GM12878 (cell line): ENCODE data around the gene RAP1A. TPM values are rescaled to one million over a fixed set of nuclear protein-coding genes. Genes with fewer than 3 reads are reported as not detected.

Experiments used
- ATF2 ChIP-seq: IDR thresholded peaks from 2 replicates; pipeline ENCODE4 v1.6.1; 2012; ENCODE audit warnings: low read length, inconsistent platforms
- ATF7 ChIP-seq: fragments of 450-650 bp; IDR thresholded peaks from 2 replicates; pipeline ENCODE4 v1.6.1; 2016; ENCODE audit warnings: low read depth, mild to moderate bottlenecking
- BMI1 ChIP-seq: fragments of 450-650 bp; IDR thresholded peaks from 2 replicates; pipeline ENCODE4 v1.6.1; 2016; ENCODE audit warnings: mild to moderate bottlenecking, moderate library complexity, borderline replicate concordance
- CBX3 ChIP-seq: fragments of 200-600 bp; sonication (generic); IDR thresholded peaks from 2 replicates; pipeline ENCODE4 v1.6.1; 2016; ENCODE audit warnings: low read depth, borderline replicate concordance
- CBX5 ChIP-seq: sonication (generic); IDR thresholded peaks from 2 replicates; pipeline ENCODE4 v1.6.1; 2016; ENCODE audit warnings: low read depth, moderate library complexity, mild to moderate bottlenecking, inconsistent platforms
- CHD2 ChIP-seq: IDR thresholded peaks from 2 replicates; pipeline ENCODE4 v1.6.1; 2011; ENCODE audit warnings: low read depth, low read length, improper control_type of control experiment, borderline replicate concordance
- CHD4 ChIP-seq: fragments of 200-600 bp; sonication (generic); IDR thresholded peaks from 2 replicates; pipeline ENCODE4 v1.6.1; 2016; ENCODE audit warnings: mild to moderate bottlenecking
- CREB1 ChIP-seq: IDR thresholded peaks from 2 replicates; pipeline ENCODE4 v1.6.1; 2012; ENCODE audit warnings: low read depth, mild to moderate bottlenecking, inconsistent platforms
- DPF2 ChIP-seq: fragments of 450-650 bp; IDR thresholded peaks from 2 replicates; pipeline ENCODE4 v1.6.1; 2017; ENCODE audit warnings: mild to moderate bottlenecking
- EED ChIP-seq: sonication (generic); IDR thresholded peaks from 2 replicates; pipeline ENCODE4 v1.6.1; 2016; ENCODE audit warnings: antibody characterized with exemption, low read depth
- EGR1 ChIP-seq, 2 experiments: IDR thresholded peaks; 1 replicate in 1 of 2; 2 replicates in 1 of 2; pipeline ENCODE4 v1.6.1; 2011 to 2012; ENCODE audit warnings: low read depth in 2 of 2, low read length in 2 of 2, borderline replicate concordance in 1 of 2, mild to moderate bottlenecking in 1 of 2, moderate library complexity in 1 of 2
- EP300 ChIP-seq, 2 experiments: fragments of 150-350 bp in 1 of 2; IDR thresholded peaks; 2 replicates each; pipeline ENCODE4 v1.6.1; 2011 to 2012; ENCODE audit warnings: low read depth in 2 of 2, low read length in 2 of 2, borderline replicate concordance in 1 of 2, improper control_type of control experiment in 1 of 2, inconsistent platforms in 1 of 2; ENCODE audit not compliant: control insufficient read depth in 1 of 2
- HDGF ChIP-seq: fragments of 450-650 bp; IDR thresholded peaks from 2 replicates; pipeline ENCODE4 v1.6.1; 2016; ENCODE audit warnings: antibody characterized with exemption
- MAX ChIP-seq: IDR thresholded peaks from 2 replicates; pipeline ENCODE4 v1.6.1; 2012; ENCODE audit warnings: low read depth, low read length, improper control_type of control experiment
- MTA3 ChIP-seq: IDR thresholded peaks from 2 replicates; pipeline ENCODE4 v1.6.1; 2012; ENCODE audit warnings: low read length, inconsistent platforms, borderline replicate concordance
- NBN ChIP-seq: fragments of 450-650 bp; IDR thresholded peaks from 2 replicates; pipeline ENCODE4 v1.6.1; 2016
- NFYA ChIP-seq: IDR thresholded peaks from 2 replicates; pipeline ENCODE4 v1.6.1; 2011; ENCODE audit warnings: low read depth, mild to moderate bottlenecking, low read length, improper control_type of control experiment, borderline replicate concordance
- PAX5 ChIP-seq: IDR thresholded peaks from 2 replicates; pipeline ENCODE4 v1.6.1; 2011; ENCODE audit warnings: low read depth, low read length, borderline replicate concordance
- PKNOX1 ChIP-seq: fragments of 450-650 bp; IDR thresholded peaks from 2 replicates; pipeline ENCODE4 v1.6.1; 2016; ENCODE audit warnings: mild to moderate bottlenecking
- RAD21 ChIP-seq: IDR thresholded peaks from 2 replicates; pipeline ENCODE4 v1.6.1; 2011; ENCODE audit warnings: mild to moderate bottlenecking, low read depth, low read length, moderate library complexity; ENCODE audit not compliant: insufficient read depth
- SMAD1 ChIP-seq: fragments of 450-650 bp; IDR thresholded peaks from 2 replicates; pipeline ENCODE4 v1.6.1; 2018; ENCODE audit warnings: mild to moderate bottlenecking, low read depth; ENCODE audit not compliant: partially characterized antibody
- TAF1 ChIP-seq: IDR thresholded peaks from 2 replicates; pipeline ENCODE4 v1.6.1; 2011; ENCODE audit warnings: mild to moderate bottlenecking, low read depth, low read length, borderline replicate concordance
- TBL1XR1 ChIP-seq: IDR thresholded peaks from 2 replicates; pipeline ENCODE4 v1.6.1; 2012; ENCODE audit warnings: low read depth, low read length, improper control_type of control experiment
- TCF7 ChIP-seq: IDR thresholded peaks from 2 replicates; pipeline ENCODE4 v1.6.1; 2014; ENCODE audit warnings: antibody characterized with exemption, borderline replicate concordance
- YY1 ChIP-seq: IDR thresholded peaks from 2 replicates; pipeline ENCODE4 v1.6.1; 2011; ENCODE audit warnings: low read depth, mild to moderate bottlenecking, low read length
- ZBTB40 ChIP-seq: fragments of 450-650 bp; IDR thresholded peaks from 2 replicates; pipeline ENCODE4 v1.6.1; 2016; ENCODE audit warnings: mild to moderate bottlenecking, moderate library complexity, borderline replicate concordance
- polyA plus RNA-seq, 11 experiments: library from polyadenylated mRNA; depleted of rRNA in 4 of 11; unstranded in 6 of 11; stranded (reverse) in 5 of 11; fragments of >200 nt; fragmentation: Nextera tagmentation in 4 of 11; fragmentation: Illumina TruSeq in 1 of 11; extraction: Ambion mirVana in 4 of 11; extraction: Trizol in 1 of 11; gene quantifications; 1 replicate in 1 of 11; 2 replicates in 10 of 11; pipeline versions ENCODE4 v1.2.1 to v1.2.3, GENCODE V29; 2011 to 2016; ENCODE audit warnings: inconsistent platforms in 2 of 11, missing spikeins in 2 of 11, low read depth in 1 of 11
- total RNA-seq, 4 experiments: library from RNA; depleted of rRNA in 3 of 4; stranded (reverse); fragments of >200 nt in 3 of 4; fragmentation: Illumina TruSeq in 1 of 4; extraction: Trizol in 1 of 4; gene quantifications; 2 replicates each; pipeline versions ENCODE4 v1.2.1 to v1.2.3, GENCODE V29; 2013 to 2021

RAP1A gene
- total and polyA plus RNA-seq, 10 of the 15 experiments (the other 5 are each of a cell fraction or from before 2014, with no cell fraction given): 38.4 to 213 (median 86.0) TPM

GRCh38 chr1:111739194-111739924, 119.8 kb downstream of the RAP1A start, which contains the start of gene INKA2 (continued):
- TF ChIP-seq CBX5 (no peak), ATF7 (no peak), TAF1 (no peak), PAX5 (no peak), CHD4 (no peak), EP300 (IDR thresholded peaks at IDR 0.05; ENCODE audit: borderline replicate concordance in 1 of 2, control insufficient read depth in 1 of 2, low read depth in 2 of 2, low read length in 2 of 2) (no peak), ATF2 (no peak), EED (no peak; the same call in 1 of the 2 replicates), TBL1XR1 (no peak), HDGF (no peak), TCF7 (no peak), DPF2 (peak; percentile 11; the same call in 1 of the 2 replicates), MTA3 (no peak), PKNOX1 (peak; percentile 76), NBN (no peak), CREB1 (no peak), ZBTB40 (no peak), EGR1 (IDR thresholded peaks at IDR 0.05; ENCODE audit: borderline replicate concordance in 1 of 2, low read depth in 2 of 2, low read length in 2 of 2) (no peak), CBX3 (no peak), CHD2 (peak; percentile 47; the same call in 1 of the 2 replicates), MAX (0 out of 2 replicates have a peak, but pooled peaks have one; percentile 6), YY1 (no peak), RAD21 (no peak), SMAD1 (no peak), BMI1 (no peak), NFYA (no peak)
